ENCODE data around the gene NPAS3.

The NPAS3 gene

DNA sequence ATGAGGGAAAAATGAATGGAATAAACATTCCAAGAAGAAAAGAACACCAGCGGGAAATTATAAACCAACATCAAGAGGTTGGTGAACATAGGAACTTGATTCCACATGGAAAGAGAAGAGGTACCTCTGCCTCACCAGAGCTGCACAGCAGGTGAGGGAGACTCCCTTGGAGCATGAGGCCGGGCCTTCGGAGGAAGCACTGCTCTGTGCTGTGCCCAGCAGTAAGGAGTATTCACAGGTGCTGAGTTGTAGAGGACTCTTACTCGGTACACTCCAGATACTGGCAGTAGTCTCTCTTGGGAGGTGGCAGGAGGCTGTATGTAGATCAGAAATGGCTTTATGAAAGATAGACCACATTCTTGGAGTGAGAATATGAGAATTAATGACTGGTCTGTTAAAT, 76.0 kb downstream of the NPAS3 start:
- no peaks in the 10 kb centered on the region for H3K9me3 ChIP-seq (ENCODE audit: control insufficient read depth, low read length)
- H3K4me1 ChIP-seq (ENCODE audit: control insufficient read depth, insufficient read depth, low read length) = no peaks in the 10 kb centered on the region
- H3K27ac ChIP-seq (ENCODE audit: insufficient read depth, low read depth, low read length, poor library complexity, severe bottlenecking) = no peak overlapping the region
- no peaks in the 10 kb centered on the region for H3K27me3 ChIP-seq (ENCODE audit: control insufficient read depth, insufficient read depth, low read length, poor library complexity, severe bottlenecking)
- WGBS, 2 experiments = 85 to 90% methylated on average over 4 of the region's 4 CpGs
- H3K4me3 ChIP-seq (ENCODE audit: insufficient read depth, low read depth, low read length) = no peak overlapping the region
- H3K36me3 ChIP-seq (ENCODE audit: control insufficient read depth, insufficient read depth, low read length) = no peaks in the 10 kb centered on the region

DNA sequence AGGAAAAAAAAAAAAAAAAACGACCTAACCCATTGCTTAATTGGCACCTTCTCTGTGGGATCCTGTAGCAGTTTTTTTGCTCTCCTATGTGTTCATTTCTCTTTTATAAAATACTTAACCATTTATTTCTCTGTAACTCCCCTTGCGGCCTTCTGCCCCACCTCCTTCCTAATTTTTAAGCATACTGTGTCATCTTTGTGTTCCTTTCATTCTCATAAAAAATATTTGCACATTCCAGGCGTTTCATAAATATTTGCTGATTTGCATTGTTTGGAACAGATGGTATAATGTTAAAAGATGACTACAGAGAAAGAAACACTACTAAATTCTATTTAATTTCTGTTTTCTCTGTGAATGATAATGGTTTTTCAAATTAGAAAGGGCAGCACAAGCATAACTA, 77.9 kb downstream of the NPAS3 start:
- no peak overlapping the region for H3K4me3 ChIP-seq (ENCODE audit: insufficient read depth, low read depth, low read length)
- 69 to 100% methylated on average over 1 to 2 of the region's 3 CpGs for WGBS, 2 experiments
- H3K9me3 ChIP-seq (ENCODE audit: control insufficient read depth, low read length) = no peaks in the 10 kb centered on the region
- H3K27ac ChIP-seq (ENCODE audit: insufficient read depth, low read depth, low read length, poor library complexity, severe bottlenecking) = no peak overlapping the region
- H3K4me1 ChIP-seq (ENCODE audit: control insufficient read depth, insufficient read depth, low read length) = no peaks in the 10 kb centered on the region
- no peaks in the 10 kb centered on the region for H3K27me3 ChIP-seq (ENCODE audit: control insufficient read depth, insufficient read depth, low read length, poor library complexity, severe bottlenecking)
- H3K36me3 ChIP-seq (ENCODE audit: control insufficient read depth, insufficient read depth, low read length) = no peaks in the 10 kb centered on the region

DNA sequence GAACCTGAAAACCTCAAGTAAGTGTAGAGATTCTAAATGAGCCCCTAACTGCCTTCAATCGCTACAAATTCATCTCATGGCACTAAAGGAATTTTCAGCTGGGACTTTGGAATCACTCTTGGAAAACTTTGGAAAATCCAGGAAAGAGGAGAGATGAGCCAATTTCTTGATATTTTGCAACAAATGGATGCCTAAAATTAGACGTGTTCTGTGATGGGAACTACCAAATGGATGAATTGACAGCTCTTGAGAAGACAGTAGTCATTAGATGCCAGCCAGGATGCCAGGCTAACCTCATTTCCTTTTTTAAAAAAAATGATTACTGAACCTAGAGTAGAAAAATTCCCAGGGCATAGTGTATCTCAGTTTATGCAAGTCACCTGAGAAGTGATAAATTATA, 78.3 kb downstream of the NPAS3 start:
- Histone ChIP-seq H3K4me3 (ENCODE audit: insufficient read depth, low read depth, low read length) (no peak overlapping the region), H3K4me1 (ENCODE audit: control insufficient read depth, insufficient read depth, low read length) (no peaks in the 10 kb centered on the region), H3K27ac (ENCODE audit: insufficient read depth, low read depth, low read length, poor library complexity, severe bottlenecking) (no peak overlapping the region), H3K27me3 (ENCODE audit: control insufficient read depth, insufficient read depth, low read length, poor library complexity, severe bottlenecking) (no peaks in the 10 kb centered on the region), H3K9me3 (ENCODE audit: control insufficient read depth, low read length) (no peaks in the 10 kb centered on the region), H3K36me3 (ENCODE audit: control insufficient read depth, insufficient read depth, low read length) (no peaks in the 10 kb centered on the region)
- 95 to 98% methylated on average over 2 of the region's 2 CpGs for WGBS, 2 experiments

DNA sequence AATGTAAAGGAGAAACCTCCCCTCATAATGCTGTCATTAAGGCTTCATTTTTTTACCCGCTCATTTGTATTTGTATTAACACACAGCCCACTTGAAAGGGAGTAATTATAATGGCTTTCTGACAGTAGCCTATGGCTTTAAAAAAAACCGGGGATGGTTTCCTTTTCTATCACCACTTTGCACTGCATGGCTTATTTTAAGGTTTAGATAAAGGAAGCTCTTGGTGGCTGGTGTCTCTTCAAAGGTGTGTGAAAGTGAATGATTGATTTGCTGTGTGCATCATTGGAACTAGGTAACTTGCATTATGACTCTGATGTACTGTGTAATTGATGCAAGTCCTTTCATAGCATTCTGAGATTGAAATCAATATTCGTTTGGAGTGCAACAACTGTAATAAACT, 80.7 kb downstream of the NPAS3 start:
- no peaks in the 10 kb centered on the region for H3K9me3 ChIP-seq (ENCODE audit: control insufficient read depth, low read length)
- H3K36me3 ChIP-seq (ENCODE audit: control insufficient read depth, insufficient read depth, low read length) = no peaks in the 10 kb centered on the region
- H3K4me3 ChIP-seq (ENCODE audit: insufficient read depth, low read depth, low read length) = no peak overlapping the region
- no peak overlapping the region for H3K27ac ChIP-seq (ENCODE audit: insufficient read depth, low read depth, low read length, poor library complexity, severe bottlenecking)
- H3K27me3 ChIP-seq (ENCODE audit: control insufficient read depth, insufficient read depth, low read length, poor library complexity, severe bottlenecking) = no peaks in the 10 kb centered on the region
- no peaks in the 10 kb centered on the region for H3K4me1 ChIP-seq (ENCODE audit: control insufficient read depth, insufficient read depth, low read length)
- 88 to 91% methylated on average over 2 to 3 of the region's 3 CpGs for WGBS, 2 experiments

DNA sequence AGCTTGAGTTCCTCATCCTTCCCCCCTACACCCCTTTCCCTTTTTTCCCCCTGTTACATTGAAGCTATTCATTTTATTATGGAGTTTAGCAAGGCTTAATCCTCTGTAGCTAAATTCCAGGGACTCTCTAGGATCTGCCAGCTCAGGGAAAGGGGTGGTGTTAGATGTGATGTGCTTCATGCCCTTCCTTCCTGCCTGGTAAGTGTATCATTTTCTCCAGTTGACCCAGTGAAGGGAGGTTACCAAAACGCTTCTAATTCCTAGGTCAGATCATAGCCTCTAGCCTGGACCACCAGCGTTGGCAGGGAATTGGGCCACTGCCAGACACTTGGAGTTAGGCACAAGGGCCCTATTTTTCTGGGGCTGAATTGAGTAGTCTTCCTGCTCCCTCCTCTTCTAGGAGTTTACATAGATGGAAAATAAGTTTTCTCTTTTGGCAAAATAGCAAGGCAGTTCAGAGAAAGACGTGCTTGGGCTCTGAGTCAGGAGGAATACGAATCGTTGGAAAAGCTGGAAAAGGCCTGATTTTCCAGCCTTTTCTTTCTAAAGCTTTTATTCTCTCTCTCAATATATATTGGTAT, 88.3 kb downstream of the NPAS3 start:
- Histone ChIP-seq H3K9me3 (ENCODE audit: control insufficient read depth, low read length) (no peaks in the 10 kb centered on the region), H3K27me3 (ENCODE audit: control insufficient read depth, insufficient read depth, low read length, poor library complexity, severe bottlenecking) (no peaks in the 10 kb centered on the region), H3K4me3 (ENCODE audit: insufficient read depth, low read depth, low read length) (no peak overlapping the region), H3K27ac (ENCODE audit: insufficient read depth, low read depth, low read length, poor library complexity, severe bottlenecking) (no peak overlapping the region), H3K4me1 (ENCODE audit: control insufficient read depth, insufficient read depth, low read length) (no peaks in the 10 kb centered on the region), H3K36me3 (ENCODE audit: control insufficient read depth, insufficient read depth, low read length) (no peaks in the 10 kb centered on the region)
- 90 to 93% methylated on average over 5 of the region's 5 CpGs for WGBS, 2 experiments

DNA sequence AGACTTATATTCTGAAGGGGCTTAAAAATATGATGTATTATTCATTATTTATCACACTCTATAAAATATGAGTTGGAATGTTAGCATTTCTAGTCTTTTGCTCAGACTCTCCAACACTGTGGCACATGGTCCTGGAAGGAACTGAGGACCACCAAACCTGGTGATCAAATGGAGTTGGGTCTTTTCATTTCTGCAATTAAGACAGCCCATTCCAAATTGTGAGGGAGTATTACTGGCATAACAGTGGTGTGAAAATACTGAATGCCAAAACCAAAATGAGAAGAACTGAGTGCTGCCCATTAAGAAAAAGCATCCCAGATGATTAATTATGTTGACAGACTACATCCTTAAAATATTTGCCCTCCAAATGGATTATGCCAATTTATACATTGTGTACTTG, 90.8 kb downstream of the NPAS3 start:
- no peaks in the 10 kb centered on the region for H3K9me3 ChIP-seq (ENCODE audit: control insufficient read depth, low read length)

DNA sequence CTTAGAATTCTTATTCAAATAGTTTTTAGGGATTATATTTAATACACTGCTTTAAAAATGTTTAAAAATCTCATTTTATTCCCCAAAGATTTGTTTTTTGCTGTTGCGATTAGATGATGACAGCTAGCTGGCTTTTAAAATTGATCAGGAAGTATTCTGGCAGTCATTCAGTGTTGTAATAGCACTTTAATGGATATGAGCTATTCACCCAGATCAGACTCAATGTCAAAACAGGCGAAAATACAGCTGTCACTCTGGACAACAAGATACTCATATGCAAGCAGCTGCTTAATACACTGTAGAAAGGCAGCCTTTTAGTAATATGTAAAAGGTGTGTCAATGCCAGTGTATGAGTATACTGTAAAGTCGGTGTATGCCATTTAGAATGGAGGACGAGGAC, 91.7 kb downstream of the NPAS3 start:
- 93 to 94% methylated on average over 4 of the region's 4 CpGs for WGBS, 2 experiments
- Histone ChIP-seq H3K36me3 (ENCODE audit: control insufficient read depth, insufficient read depth, low read length) (no peaks in the 10 kb centered on the region), H3K4me3 (ENCODE audit: insufficient read depth, low read depth, low read length) (no peak overlapping the region), H3K27ac (ENCODE audit: insufficient read depth, low read depth, low read length, poor library complexity, severe bottlenecking) (no peak overlapping the region), H3K9me3 (ENCODE audit: control insufficient read depth, low read length) (no peaks in the 10 kb centered on the region), H3K4me1 (ENCODE audit: control insufficient read depth, insufficient read depth, low read length) (no peaks in the 10 kb centered on the region), H3K27me3 (ENCODE audit: control insufficient read depth, insufficient read depth, low read length, poor library complexity, severe bottlenecking) (no peaks in the 10 kb centered on the region)

More for the DNA sequence above, 90.8 kb downstream of the NPAS3 start:
- Histone ChIP-seq H3K27ac (ENCODE audit: insufficient read depth, low read depth, low read length, poor library complexity, severe bottlenecking) (no peak overlapping the region), H3K27me3 (ENCODE audit: control insufficient read depth, insufficient read depth, low read length, poor library complexity, severe bottlenecking) (no peaks in the 10 kb centered on the region), H3K36me3 (ENCODE audit: control insufficient read depth, insufficient read depth, low read length) (no peaks in the 10 kb centered on the region), H3K4me1 (ENCODE audit: control insufficient read depth, insufficient read depth, low read length) (no peaks in the 10 kb centered on the region), H3K4me3 (ENCODE audit: insufficient read depth, low read depth, low read length) (no peak overlapping the region)

DNA sequence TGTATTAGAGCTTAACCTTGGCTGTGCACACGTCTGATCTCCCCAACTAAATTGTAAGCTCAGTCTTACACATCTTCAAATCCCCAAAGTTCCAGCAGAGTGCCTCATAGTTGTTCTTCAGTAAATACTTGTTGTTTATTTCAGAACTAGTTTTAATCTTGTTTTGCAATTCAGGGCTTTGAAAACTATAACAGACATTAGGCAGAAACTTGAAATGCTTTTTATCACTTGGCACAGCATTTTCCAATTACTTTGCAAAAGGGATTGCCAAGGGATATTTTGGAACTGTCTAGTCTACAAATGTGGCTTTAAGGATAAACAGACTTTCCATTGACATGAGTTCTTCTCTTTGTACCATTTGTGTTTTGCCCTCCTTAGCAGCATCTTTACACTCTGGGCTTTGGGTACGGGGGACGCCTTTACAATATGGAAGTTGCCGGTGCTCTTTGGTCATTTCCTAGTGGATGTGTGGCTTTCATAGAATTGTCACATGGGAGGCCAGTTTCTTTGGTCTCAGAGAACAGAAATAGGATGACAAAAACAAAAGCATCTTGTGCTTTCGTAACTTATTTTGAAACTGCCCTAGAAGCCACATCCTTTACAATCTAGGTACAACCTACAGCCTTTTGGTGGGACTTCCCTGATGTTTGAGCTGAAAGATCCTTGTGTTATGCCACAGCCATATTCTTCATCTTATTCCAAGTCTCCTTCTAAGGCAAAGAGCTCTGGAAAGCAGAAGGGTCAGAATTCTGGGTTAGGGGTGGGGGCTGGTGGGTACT, 96.9 kb downstream of the NPAS3 start:
- Histone ChIP-seq H3K4me3 (ENCODE audit: insufficient read depth, low read depth, low read length) (no peak overlapping the region), H3K27ac (ENCODE audit: insufficient read depth, low read depth, low read length, poor library complexity, severe bottlenecking) (no peak overlapping the region)

DNA sequence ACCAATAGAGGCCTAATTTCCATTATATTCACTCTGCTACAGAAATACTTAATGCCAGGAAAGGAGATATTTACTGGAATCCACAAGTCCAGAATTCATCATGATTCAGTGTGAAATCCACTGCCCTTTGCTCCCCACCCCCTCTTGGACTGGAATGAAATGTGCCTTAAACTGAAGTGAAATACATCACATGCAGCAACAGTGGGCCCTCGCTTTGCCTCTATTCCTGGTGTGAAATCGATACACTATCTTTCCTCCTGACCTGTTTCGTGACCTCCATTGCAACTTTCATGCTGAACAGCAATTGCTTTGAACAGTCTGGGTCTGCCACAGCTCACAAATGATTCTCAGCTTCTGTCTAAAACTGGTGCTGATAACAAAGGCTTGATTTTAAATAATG, 100.6 kb downstream of the NPAS3 start:
- 88 to 91% methylated on average over 3 of the region's 3 CpGs for WGBS, 2 experiments
- H3K36me3 ChIP-seq (ENCODE audit: control insufficient read depth, insufficient read depth, low read length) = no peaks in the 10 kb centered on the region
- no peak overlapping the region for H3K27ac ChIP-seq (ENCODE audit: insufficient read depth, low read depth, low read length, poor library complexity, severe bottlenecking)

More for the DNA sequence above, 96.9 kb downstream of the NPAS3 start:
- H3K36me3 ChIP-seq (ENCODE audit: control insufficient read depth, insufficient read depth, low read length) = no peaks in the 10 kb centered on the region
- 90 to 97% methylated on average over 5 of the region's 5 CpGs for WGBS, 2 experiments
- peaks cover 3% of the 10 kb centered on the region for H3K4me1 ChIP-seq (ENCODE audit: control insufficient read depth, insufficient read depth, low read length)
- H3K27me3 ChIP-seq (ENCODE audit: control insufficient read depth, insufficient read depth, low read length, poor library complexity, severe bottlenecking) = no peaks in the 10 kb centered on the region
- no peaks in the 10 kb centered on the region for H3K9me3 ChIP-seq (ENCODE audit: control insufficient read depth, low read length)

DNA sequence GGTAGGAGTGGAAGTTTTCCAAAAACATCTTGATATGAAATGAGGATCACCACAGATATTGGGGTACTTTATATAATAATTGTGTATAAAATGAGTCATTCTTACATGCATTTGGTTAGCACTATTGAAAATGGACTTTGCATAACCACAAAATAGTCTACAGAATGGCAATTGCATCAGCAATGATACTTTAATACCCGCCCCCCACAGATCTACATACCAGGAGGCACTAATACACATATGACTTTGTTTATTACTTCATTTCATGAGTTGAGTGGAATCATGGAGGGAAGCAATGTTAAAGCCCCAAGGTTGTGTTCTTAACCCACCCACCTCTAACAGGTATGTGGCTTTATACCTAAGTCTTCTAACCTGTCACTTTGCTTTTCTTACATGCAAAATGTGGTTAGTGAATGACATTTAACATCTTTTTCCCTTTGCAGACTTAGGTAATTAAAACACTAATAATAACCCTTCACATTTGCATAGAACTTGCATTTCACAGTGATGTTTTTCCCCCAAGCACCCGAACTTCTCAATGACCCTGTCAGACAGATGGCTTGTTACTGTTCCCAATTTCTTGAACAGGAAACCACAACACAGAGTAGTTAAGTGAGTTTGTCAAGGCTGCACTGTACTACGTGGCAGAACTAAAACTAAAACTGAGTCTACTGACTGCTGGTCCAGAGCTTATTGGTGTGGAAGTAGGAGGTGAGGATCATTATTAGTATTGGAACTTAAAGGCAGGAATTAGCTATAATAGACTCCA, 101.9 kb downstream of the NPAS3 start:
- H3K4me3 ChIP-seq (ENCODE audit: insufficient read depth, low read depth, low read length) = no peak overlapping the region
- no peaks in the 10 kb centered on the region for H3K27me3 ChIP-seq (ENCODE audit: control insufficient read depth, insufficient read depth, low read length, poor library complexity, severe bottlenecking)
- WGBS, 2 experiments = 95 to 100% methylated on average over 2 to 3 of the region's 3 CpGs
- peaks cover 3% of the 10 kb centered on the region for H3K4me1 ChIP-seq (ENCODE audit: control insufficient read depth, insufficient read depth, low read length)
- no peaks in the 10 kb centered on the region for H3K36me3 ChIP-seq (ENCODE audit: control insufficient read depth, insufficient read depth, low read length)
- no peak overlapping the region for H3K27ac ChIP-seq (ENCODE audit: insufficient read depth, low read depth, low read length, poor library complexity, severe bottlenecking)
- H3K9me3 ChIP-seq (ENCODE audit: control insufficient read depth, low read length) = no peaks in the 10 kb centered on the region

More for the DNA sequence above, 100.6 kb downstream of the NPAS3 start:
- Histone ChIP-seq H3K4me3 (ENCODE audit: insufficient read depth, low read depth, low read length) (no peak overlapping the region), H3K9me3 (ENCODE audit: control insufficient read depth, low read length) (no peaks in the 10 kb centered on the region), H3K27me3 (ENCODE audit: control insufficient read depth, insufficient read depth, low read length, poor library complexity, severe bottlenecking) (no peaks in the 10 kb centered on the region), H3K4me1 (ENCODE audit: control insufficient read depth, insufficient read depth, low read length) (peaks cover 3% of the 10 kb centered on the region)

All from ectodermal cell (in vitro differentiated cells).